Measurements from ENCODE around the gene PTPRG. TPM values are rescaled to one million over a fixed set of nuclear protein-coding genes. Genes with fewer than 3 reads are reported as not detected.

Gene PTPRG
- total RNA-seq, 2 donors from 2014 or later: not detected

DNA sequence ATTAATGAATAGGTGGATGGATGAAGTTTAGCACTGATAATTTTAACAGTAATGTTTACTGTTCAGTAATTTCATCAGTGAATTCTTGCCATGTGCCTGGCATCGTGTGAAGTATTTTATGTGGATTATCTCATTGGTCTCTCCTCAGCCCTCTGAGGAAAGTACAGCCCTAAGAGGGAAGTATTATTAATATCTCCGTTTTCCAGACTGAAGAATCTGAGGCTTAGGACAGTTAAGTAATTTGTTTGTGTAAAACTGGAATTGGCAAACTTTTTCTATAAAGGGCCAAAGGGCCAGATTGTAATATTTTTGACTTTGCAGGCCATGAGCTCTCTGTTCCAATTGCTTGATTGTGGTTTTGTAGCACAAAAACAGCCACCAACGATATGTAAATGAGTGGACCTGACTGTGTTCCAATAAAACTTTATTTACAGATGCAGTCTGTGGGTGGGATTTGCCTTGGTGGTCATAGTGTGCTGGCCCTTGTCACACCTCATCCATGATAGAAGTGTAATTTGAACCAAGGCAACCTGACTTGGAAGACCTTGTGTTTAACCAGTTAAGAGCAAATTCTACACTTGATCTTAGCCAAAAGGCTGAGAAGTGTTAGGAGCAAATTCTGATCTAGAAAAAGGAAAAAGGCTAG, 556.7 kb downstream of the PTPRG start:
- peaks cover 8% of the 10 kb centered on the region for H3K27me3 Mint-ChIP-seq
- ATAC-seq (replicated peaks): no peak
- no peaks in the 10 kb centered on the region for H3K36me3 Mint-ChIP-seq (ENCODE audit: low read depth)
- peaks cover 8% of the 10 kb centered on the region for H3K9me3 Mint-ChIP-seq
- no peaks in the 10 kb centered on the region for H3K4me1 Mint-ChIP-seq
- no peak overlapping the region for H3K27ac Mint-ChIP-seq
- H3K4me3 Mint-ChIP-seq: no peak overlapping the region

GRCh38 chr3:62119139-62119538, 557.8 kb downstream of the PTPRG start:
- H3K9me3 Mint-ChIP-seq: peaks cover 8% of the 10 kb centered on the region

GRCh38 chr3:62122819-62123218, 561.4 kb downstream of the PTPRG start:
- Mint-ChIP-seq H3K36me3 (ENCODE audit: low read depth) (no peaks in the 10 kb centered on the region), H3K4me3 (no peak overlapping the region), H3K9me3 (peaks cover 8% of the 10 kb centered on the region), H3K27ac (no peak overlapping the region), H3K4me1 (no peaks in the 10 kb centered on the region), H3K27me3 (peaks cover 8% of the 10 kb centered on the region)
- ATAC-seq (replicated peaks): no peak

More at GRCh38 chr3:62119139-62119538, 557.8 kb downstream of the PTPRG start:
- Mint-ChIP-seq H3K27ac (no peak overlapping the region), H3K36me3 (ENCODE audit: low read depth) (no peaks in the 10 kb centered on the region), H3K4me3 (no peak overlapping the region), H3K27me3 (peaks cover 8% of the 10 kb centered on the region), H3K4me1 (no peaks in the 10 kb centered on the region)
- ATAC-seq (replicated peaks): no peak

GRCh38 chr3:62125380-62125779, 564.0 kb downstream of the PTPRG start:
- no peaks in the 10 kb centered on the region for H3K9me3 Mint-ChIP-seq
- no peaks in the 10 kb centered on the region for H3K36me3 Mint-ChIP-seq (ENCODE audit: low read depth)
- ATAC-seq (replicated peaks): no peak
- no peaks in the 10 kb centered on the region for H3K27me3 Mint-ChIP-seq
- no peak overlapping the region for H3K27ac Mint-ChIP-seq
- no peak overlapping the region for H3K4me3 Mint-ChIP-seq
- no peaks in the 10 kb centered on the region for H3K4me1 Mint-ChIP-seq

DNA sequence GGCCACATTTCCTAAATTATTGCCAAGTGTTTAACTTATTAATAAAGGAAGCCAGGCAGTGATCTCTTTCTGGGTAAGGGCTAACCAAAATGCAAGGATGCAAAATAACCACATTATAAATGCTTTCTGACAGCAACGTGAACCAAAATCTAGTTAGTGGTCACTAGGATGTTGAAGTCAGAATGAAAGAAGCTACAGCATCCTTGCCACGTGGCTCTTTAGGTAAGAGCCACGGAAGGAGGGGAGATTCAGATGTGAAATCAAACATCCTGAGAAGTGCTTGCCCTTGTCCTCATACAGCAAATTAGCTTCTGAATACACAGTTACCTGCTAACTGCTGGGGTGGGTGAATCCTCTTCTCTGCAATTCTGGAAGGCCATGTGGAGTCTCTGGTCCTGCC, 565.7 kb downstream of the PTPRG start:
- no peak for ATAC-seq (replicated peaks)
- H3K4me1 Mint-ChIP-seq: no peaks in the 10 kb centered on the region
- no peak overlapping the region for H3K4me3 Mint-ChIP-seq
- H3K27ac Mint-ChIP-seq: no peak overlapping the region
- no peaks in the 10 kb centered on the region for H3K9me3 Mint-ChIP-seq
- no peaks in the 10 kb centered on the region for H3K36me3 Mint-ChIP-seq (ENCODE audit: low read depth)
- H3K27me3 Mint-ChIP-seq: no peaks in the 10 kb centered on the region

DNA sequence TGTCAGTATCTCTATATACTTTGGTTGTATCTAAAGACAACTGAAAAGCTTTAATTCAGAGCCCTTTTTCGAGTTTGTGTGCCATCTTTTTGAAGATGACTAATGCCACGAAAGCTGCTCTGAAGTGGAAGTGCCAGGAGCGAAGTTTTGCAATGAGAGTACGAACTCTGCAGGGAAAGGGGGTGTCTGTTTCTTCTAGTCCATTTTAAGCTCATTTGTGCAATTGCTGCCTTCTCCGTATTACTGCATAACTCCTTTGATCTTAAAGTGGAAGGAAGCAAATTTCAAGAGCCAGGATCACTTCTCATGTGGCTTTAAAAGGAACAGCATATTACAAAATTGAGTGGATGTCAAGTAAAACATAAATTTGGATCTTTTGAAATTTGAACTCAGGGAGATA, 566.7 kb downstream of the PTPRG start:
- no peaks in the 10 kb centered on the region for H3K4me1 Mint-ChIP-seq
- H3K27me3 Mint-ChIP-seq: no peaks in the 10 kb centered on the region
- no peak overlapping the region for H3K4me3 Mint-ChIP-seq
- H3K36me3 Mint-ChIP-seq (ENCODE audit: low read depth): no peaks in the 10 kb centered on the region
- no peak for ATAC-seq (replicated peaks)
- H3K9me3 Mint-ChIP-seq: no peaks in the 10 kb centered on the region
- H3K27ac Mint-ChIP-seq: no peak overlapping the region

- Mint-ChIP-seq H3K27ac (no peak overlapping the region), H3K4me3 (no peak overlapping the region), H3K4me1 (no peaks in the 10 kb centered on the region), H3K27me3 (peaks cover 3% of the 10 kb centered on the region), H3K9me3 (no peaks in the 10 kb centered on the region), H3K36me3 (ENCODE audit: low read depth) (no peaks in the 10 kb centered on the region)
- no peak for ATAC-seq (replicated peaks)
Measured at GRCh38 chr3:62128681-62129080, 567.3 kb downstream of the PTPRG start.

GRCh38 chr3:62131050-62131449, 569.7 kb downstream of the PTPRG start:
- Mint-ChIP-seq H3K27ac (no peak overlapping the region), H3K4me1 (no peaks in the 10 kb centered on the region), H3K36me3 (ENCODE audit: low read depth) (no peaks in the 10 kb centered on the region), H3K27me3 (peaks cover 11% of the 10 kb centered on the region), H3K4me3 (no peak overlapping the region), H3K9me3 (no peaks in the 10 kb centered on the region)
- ATAC-seq (replicated peaks): no peak

GRCh38 chr3:62131620-62132019, 570.2 kb downstream of the PTPRG start:
- Mint-ChIP-seq H3K4me3 (no peak overlapping the region), H3K27ac (no peak overlapping the region), H3K9me3 (no peaks in the 10 kb centered on the region), H3K4me1 (no peaks in the 10 kb centered on the region), H3K27me3 (peaks cover 11% of the 10 kb centered on the region), H3K36me3 (ENCODE audit: low read depth) (no peaks in the 10 kb centered on the region)
- ATAC-seq (replicated peaks): no peak

DNA sequence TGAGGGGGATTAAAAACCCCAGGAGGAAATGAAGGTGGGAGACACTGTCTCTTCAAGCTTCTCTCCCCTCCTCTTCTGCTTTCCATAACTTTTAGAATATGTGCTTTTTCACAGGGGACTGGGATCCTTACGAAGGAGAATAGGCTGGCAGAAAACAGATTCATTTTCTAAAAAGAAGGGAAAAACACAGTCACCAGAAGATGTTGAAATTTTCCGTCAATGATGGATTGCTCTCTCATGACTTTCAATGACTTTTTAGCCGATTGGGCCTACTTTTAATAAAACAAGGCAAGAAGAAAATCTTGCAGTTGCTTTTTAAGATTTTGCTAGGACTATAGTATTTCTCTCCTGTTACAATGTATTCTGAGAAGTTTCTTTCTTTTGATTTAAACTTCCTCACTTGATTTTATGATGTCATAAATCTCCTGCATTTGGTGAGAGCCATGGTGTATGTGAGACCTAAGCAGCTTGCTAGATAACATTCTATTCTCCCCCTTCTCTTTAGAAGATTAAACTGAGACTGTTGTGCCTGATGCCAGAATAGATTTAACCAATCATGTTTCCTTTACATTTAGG, 570.7 kb downstream of the PTPRG start:
- Mint-ChIP-seq H3K4me3 (no peak overlapping the region), H3K36me3 (ENCODE audit: low read depth) (no peaks in the 10 kb centered on the region), H3K27ac (no peak overlapping the region), H3K27me3 (peaks cover 11% of the 10 kb centered on the region), H3K4me1 (no peaks in the 10 kb centered on the region), H3K9me3 (no peaks in the 10 kb centered on the region)
- no peak for ATAC-seq (replicated peaks)

DNA sequence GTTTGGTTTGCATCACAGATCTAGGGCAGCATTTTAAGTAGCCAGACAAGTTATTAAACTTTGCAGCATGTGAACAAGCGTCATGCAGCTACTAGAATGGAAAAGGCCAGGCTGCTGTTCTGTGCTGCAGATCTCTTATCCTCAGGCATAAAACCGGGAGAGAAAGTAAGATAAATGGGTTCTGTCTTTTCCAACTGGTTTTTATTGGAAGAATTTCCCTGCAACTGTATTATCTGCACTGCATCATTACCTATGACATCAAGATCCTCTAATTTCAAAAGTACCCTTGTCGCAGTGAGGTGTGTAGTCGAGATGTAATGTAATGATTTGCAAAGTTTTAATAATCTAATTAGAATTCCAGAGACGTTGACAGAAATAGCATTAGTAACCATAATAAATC, 571.6 kb downstream of the PTPRG start:
- no peak overlapping the region for H3K4me3 Mint-ChIP-seq
- no peak overlapping the region for H3K27ac Mint-ChIP-seq
- ATAC-seq (replicated peaks): no peak
- H3K9me3 Mint-ChIP-seq: no peaks in the 10 kb centered on the region
- H3K4me1 Mint-ChIP-seq: no peaks in the 10 kb centered on the region
- H3K27me3 Mint-ChIP-seq: peaks cover 11% of the 10 kb centered on the region
- H3K36me3 Mint-ChIP-seq (ENCODE audit: low read depth): no peaks in the 10 kb centered on the region

- no peaks in the 10 kb centered on the region for H3K4me1 Mint-ChIP-seq
- no peaks in the 10 kb centered on the region for H3K9me3 Mint-ChIP-seq
- peaks cover 11% of the 10 kb centered on the region for H3K27me3 Mint-ChIP-seq
- no peaks in the 10 kb centered on the region for H3K36me3 Mint-ChIP-seq (ENCODE audit: low read depth)
- H3K27ac Mint-ChIP-seq: no peak overlapping the region
- ATAC-seq (replicated peaks): no peak
- no peak overlapping the region for H3K4me3 Mint-ChIP-seq
Measured at GRCh38 chr3:62134061-62134496, 572.7 kb downstream of the PTPRG start.

- Mint-ChIP-seq H3K4me1 (no peaks in the 10 kb centered on the region), H3K9me3 (no peaks in the 10 kb centered on the region), H3K27me3 (peaks cover 18% of the 10 kb centered on the region), H3K4me3 (no peak overlapping the region), H3K36me3 (ENCODE audit: low read depth) (no peaks in the 10 kb centered on the region), H3K27ac (no peak overlapping the region)
- no peak for ATAC-seq (replicated peaks)
Measured at GRCh38 chr3:62135741-62136140, 574.4 kb downstream of the PTPRG start.

DNA sequence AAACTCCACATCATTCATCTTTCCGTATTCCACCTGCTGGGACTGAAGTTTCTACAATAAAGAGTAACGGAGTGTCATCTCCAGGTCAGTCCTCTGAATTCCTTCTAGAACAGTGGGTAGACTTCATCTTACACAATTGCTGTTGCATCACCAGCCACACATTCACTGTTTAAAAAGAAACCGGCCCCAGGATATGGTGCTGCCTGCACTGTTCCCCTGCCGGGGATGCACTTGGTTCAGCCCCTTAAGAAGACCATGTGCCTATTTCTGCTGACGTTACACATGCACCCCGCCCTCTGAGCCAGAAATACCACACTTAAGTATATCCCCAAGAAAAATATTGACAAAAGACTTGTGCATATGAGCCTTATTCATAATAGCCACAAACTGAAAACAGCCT, 578.6 kb downstream of the PTPRG start:
- ATAC-seq (replicated peaks): no peak
- H3K36me3 Mint-ChIP-seq (ENCODE audit: low read depth): no peaks in the 10 kb centered on the region
- no peaks in the 10 kb centered on the region for H3K9me3 Mint-ChIP-seq
- H3K27ac Mint-ChIP-seq: no peak overlapping the region
- peaks cover 7% of the 10 kb centered on the region for H3K27me3 Mint-ChIP-seq
- no peaks in the 10 kb centered on the region for H3K4me1 Mint-ChIP-seq
- no peak overlapping the region for H3K4me3 Mint-ChIP-seq

DNA sequence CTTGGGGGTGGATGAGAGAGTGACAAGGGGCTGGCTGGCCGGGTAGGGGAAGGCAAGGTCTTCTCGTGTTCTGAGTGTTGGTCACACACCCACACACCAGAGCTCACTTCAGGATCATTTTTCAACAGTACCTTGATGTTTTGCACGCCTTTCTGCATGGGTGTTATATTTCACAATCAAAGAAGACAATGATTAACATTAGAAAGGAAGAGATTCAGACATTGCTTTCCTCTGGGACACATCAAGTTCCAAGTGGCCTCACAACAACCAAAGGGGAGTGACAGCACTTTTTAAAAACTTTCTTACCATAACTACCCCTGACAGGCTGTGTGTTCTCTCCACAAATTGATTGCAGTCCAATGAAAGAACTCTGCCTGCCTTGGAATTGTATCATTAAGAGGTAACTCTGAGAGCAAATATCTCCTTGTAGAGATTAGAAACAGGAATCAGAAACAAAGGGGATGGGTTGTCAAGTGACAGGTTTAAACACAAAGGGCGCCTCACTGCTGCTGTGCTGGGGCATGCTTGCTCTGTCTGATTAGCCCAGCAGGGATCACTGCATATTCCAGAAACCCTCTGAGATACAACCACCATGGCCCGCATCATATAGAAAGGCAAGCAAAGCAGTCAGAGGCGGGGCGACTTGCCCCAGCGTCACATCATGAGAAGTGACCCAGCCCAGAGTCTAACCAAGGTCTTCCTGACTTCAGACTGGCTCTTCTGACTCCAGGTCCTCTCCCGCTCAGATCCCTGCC, 581.1 kb downstream of the PTPRG start:
- H3K9me3 Mint-ChIP-seq: no peaks in the 10 kb centered on the region
- no peak overlapping the region for H3K27ac Mint-ChIP-seq
- H3K27me3 Mint-ChIP-seq: peaks cover 7% of the 10 kb centered on the region
- H3K36me3 Mint-ChIP-seq (ENCODE audit: low read depth): no peaks in the 10 kb centered on the region
- no peak overlapping the region for H3K4me3 Mint-ChIP-seq
- no peaks in the 10 kb centered on the region for H3K4me1 Mint-ChIP-seq
- ATAC-seq (replicated peaks): no peak
